ENCODE results near the gene OLFM1. TPM values are rescaled to one million over a fixed set of nuclear protein-coding genes. Genes with fewer than 3 reads are reported as not detected.

Gene OLFM1
- total and polyA plus RNA-seq, 2 donors (not counting 1 experiment from before 2014, with no cell fraction given), result 0.07 TPM; not detected in 1

GRCh38 chr9:135045928-135046738 is 41.3 kb upstream of the OLFM1 start:
- 79% methylated on average over 18 of the region's 18 CpGs for WGBS (ENCODE audit: insufficient coverage)
- no peaks in the 10 kb centered on the region for H3K4me1 ChIP-seq (ENCODE audit: control insufficient read depth in 2 of 2, insufficient read depth in 2 of 2, low read length in 2 of 2)
- ATAC-seq (ENCODE audit: low read depth) (no peak), DNase-seq (no peak)
- Mint-ChIP-seq H3K9me3 (ENCODE audit: insufficient read depth) (no peaks in the 10 kb centered on the region), H3K27me3 (peaks cover 21% of the 10 kb centered on the region), H3K4me1 (no peaks in the 10 kb centered on the region), H3K27ac (no peak overlapping the region), H3K4me3 (no peak overlapping the region)
- H2AFZ ChIP-seq (ENCODE audit: insufficient read depth, low read depth, low read length, poor library complexity, severe bottlenecking), result no peak overlapping the region
- H3K4me3 ChIP-seq (ENCODE audit: control extremely low read depth in 1 of 5, extremely low read depth in 1 of 5, insufficient read depth in 1 of 5, low read depth in 2 of 5, low read length in 4 of 5), result no peak overlapping the region
- CTCF ChIA-PET, result no interaction called here
- H3K9ac ChIP-seq (ENCODE audit: low read length), result no peak overlapping the region
- H3K36me3 ChIP-seq (replicated peaks in 1 of 2; ENCODE audit: control extremely low read depth in 1 of 2, control insufficient read depth in 1 of 2, extremely low read depth in 1 of 2, insufficient read depth in 2 of 2, low read length in 1 of 2), result no peaks in the 10 kb centered on the region
- POLR2A ChIA-PET, result no interaction called here
- no peaks in the 10 kb centered on the region for H4K20me1 ChIP-seq (ENCODE audit: control insufficient read depth, insufficient read depth, low read length, poor library complexity, severe bottlenecking)
- no peaks in the 10 kb centered on the region for H3K79me2 ChIP-seq (ENCODE audit: control insufficient read depth, insufficient read depth, low read length)
- peaks cover 0 to 3% (median 0%) of the 10 kb centered on the region in 4 experiments for H3K27me3 ChIP-seq (replicated peaks in 1 of 4; ENCODE audit: control extremely low read depth in 1 of 4, control insufficient read depth in 3 of 4, insufficient read depth in 4 of 4, low read length in 3 of 4)
- no peak overlapping the region for H3K4me2 ChIP-seq (replicated peaks; ENCODE audit: low read depth, low read length, poor library complexity, severe bottlenecking)
- intact Hi-C loops (cut with micrococcal nuclease), result no loop called here
- TF ChIP-seq CTCF (IDR thresholded peaks at IDR 0.05), result no peak
- TF ChIP-seq EZH2 (IDR thresholded peaks at IDR 0.05; ENCODE audit: borderline replicate concordance, insufficient read depth, low read depth, low read length, poor library complexity, severe bottlenecking), result no peak
- no peaks in the 10 kb centered on the region for H3K9me3 ChIP-seq (ENCODE audit: control extremely low read depth in 1 of 3, control insufficient read depth in 2 of 3, insufficient read depth in 1 of 3, low read length in 2 of 3)
- no peak overlapping the region for H3K27ac ChIP-seq (ENCODE audit: low read length in 2 of 2)

- H3K27me3 Mint-ChIP-seq, result peaks cover 19% of the 10 kb centered on the region
- TF ChIP-seq EZH2 (IDR thresholded peaks at IDR 0.05; ENCODE audit: borderline replicate concordance, insufficient read depth, low read depth, low read length, poor library complexity, severe bottlenecking) (no peak), CTCF (IDR thresholded peaks at IDR 0.05) (no peak)
- Histone ChIP-seq H3K79me2 (ENCODE audit: control insufficient read depth, insufficient read depth, low read length) (no peaks in the 10 kb centered on the region), H3K27ac (ENCODE audit: low read length in 2 of 2) (no peak overlapping the region), H3K4me3 (ENCODE audit: control extremely low read depth in 1 of 5, extremely low read depth in 1 of 5, insufficient read depth in 1 of 5, low read depth in 2 of 5, low read length in 4 of 5) (no peak overlapping the region), H2AFZ (ENCODE audit: insufficient read depth, low read depth, low read length, poor library complexity, severe bottlenecking) (no peak overlapping the region), H3K36me3 (replicated peaks in 1 of 2; ENCODE audit: control extremely low read depth in 1 of 2, control insufficient read depth in 1 of 2, extremely low read depth in 1 of 2, insufficient read depth in 2 of 2, low read length in 1 of 2) (no peaks in the 10 kb centered on the region), H3K9ac (ENCODE audit: low read length) (no peak overlapping the region), H3K4me2 (replicated peaks; ENCODE audit: low read depth, low read length, poor library complexity, severe bottlenecking) (no peak overlapping the region), H3K27me3 (replicated peaks in 1 of 4; ENCODE audit: control extremely low read depth in 1 of 4, control insufficient read depth in 3 of 4, insufficient read depth in 4 of 4, low read length in 3 of 4) (peaks cover 0 to 2% (median 0%) of the 10 kb centered on the region in 4 experiments), H3K4me1 (ENCODE audit: control insufficient read depth in 2 of 2, insufficient read depth in 2 of 2, low read length in 2 of 2) (no peaks in the 10 kb centered on the region), H3K9me3 (ENCODE audit: control extremely low read depth in 1 of 3, control insufficient read depth in 2 of 3, insufficient read depth in 1 of 3, low read length in 2 of 3) (peaks cover 0 to 5% (median 0%) of the 10 kb centered on the region in 3 donors), H4K20me1 (ENCODE audit: control insufficient read depth, insufficient read depth, low read length, poor library complexity, severe bottlenecking) (no peaks in the 10 kb centered on the region)
- ChIA-PET CTCF (no interaction called here), POLR2A (no interaction called here)
- ATAC-seq (ENCODE audit: low read depth) (no peak), DNase-seq (no peak)
- no peak overlapping the region for H3K4me3 Mint-ChIP-seq
- intact Hi-C loops (cut with micrococcal nuclease), result no loop called here
- peaks cover 3% of the 10 kb centered on the region for H3K4me1 Mint-ChIP-seq
- no peaks in the 10 kb centered on the region for H3K9me3 Mint-ChIP-seq (ENCODE audit: insufficient read depth)
- 78% methylated on average over 10 of the region's 12 CpGs for WGBS (ENCODE audit: insufficient coverage)
- H3K27ac Mint-ChIP-seq, result no peak overlapping the region
These were observed 40.6 kb upstream of the OLFM1 start for GRCh38 chr9:135046739-135047350.
